HG03159 (cell line): Measurements from ENCODE around the gene LGALS12.
"Not testable (repeated sequence)": the region's sequence is repeated elsewhere in the genome, so short reads cannot be mapped to it uniquely, and the experiment has no call there.

Source experiments
- ATAC-seq: cut with Tn5 transposase; IDR thresholded peaks from one replicate; pipeline ENCODE4 v1.9.1; 2021; ENCODE audit warnings: mild to moderate bottlenecking, moderate library complexity; ENCODE audit not compliant: unreplicated experiment

LGALS12 gene

GRCh38 chr11:63504054-63504453 lies 1.8 kb upstream of the LGALS12 start:
- ATAC-seq: no peak

- no peak for ATAC-seq
Measured at GRCh38 chr11:63504933-63505586, 824 bp upstream of the LGALS12 start.

GRCh38 chr11:63506876-63507275 lies 992 bp downstream of the LGALS12 start:
- ATAC-seq: no peak

GRCh38 chr11:63507511-63507910 lies 1.6 kb downstream of the LGALS12 start:
- ATAC-seq: no peak

- no peak for ATAC-seq
Measured at GRCh38 chr11:63508009-63508408, 2.1 kb downstream of the LGALS12 start.

GRCh38 chr11:63508745-63509144 lies 2.9 kb downstream of the LGALS12 start:
- no peak for ATAC-seq

GRCh38 chr11:63510360-63511047 lies 4.6 kb downstream of the LGALS12 start:
- no peak for ATAC-seq

GRCh38 chr11:63511048-63511748 lies 5.3 kb downstream of the LGALS12 start:
- ATAC-seq: no peak

GRCh38 chr11:63512816-63513215 lies 6.9 kb downstream of the LGALS12 start:
- no peak for ATAC-seq

GRCh38 chr11:63516109-63516508 lies 10.2 kb downstream of the LGALS12 start:
- no peak for ATAC-seq

- ATAC-seq: no peak
Measured at GRCh38 chr11:63517156-63517555, 11.3 kb downstream of the LGALS12 start.

GRCh38 chr11:63518548-63518947 lies 12.7 kb downstream of the LGALS12 start:
- ATAC-seq: no peak

- ATAC-seq: no peak
Measured at GRCh38 chr11:63520606-63521170, 14.8 kb downstream of the LGALS12 start.

- no peak for ATAC-seq
Measured at GRCh38 chr11:63521896-63522295, 16.0 kb downstream of the LGALS12 start.

GRCh38 chr11:63523151-63523550 lies 17.3 kb downstream of the LGALS12 start:
- ATAC-seq: no peak

GRCh38 chr11:63527667-63528066 lies 21.8 kb downstream of the LGALS12 start:
- ATAC-seq: no peak

GRCh38 chr11:63528156-63528555 lies 22.3 kb downstream of the LGALS12 start:
- not testable (repeated sequence) for ATAC-seq

GRCh38 chr11:63528729-63529278 lies 22.9 kb downstream of the LGALS12 start:
- ATAC-seq: not testable (repeated sequence)

GRCh38 chr11:63529373-63529772 lies 23.5 kb downstream of the LGALS12 start:
- not testable (repeated sequence) for ATAC-seq

GRCh38 chr11:63530021-63530420 lies 24.1 kb downstream of the LGALS12 start:
- ATAC-seq: no peak

GRCh38 chr11:63531074-63531792 lies 25.3 kb downstream of the LGALS12 start:
- ATAC-seq: peak; percentile 88
